GM18519 (cell line): ENCODE measurements around the gene OR7C2.

ENCODE experiments used
- ATAC-seq: cut with Tn5 transposase; IDR thresholded peaks from one replicate; pipeline ENCODE4 v1.9.1; 2021; ENCODE audit warnings: mild to moderate bottlenecking, moderate library complexity; ENCODE audit not compliant: unreplicated experiment, low FRiP score

The OR7C2 gene

DNA sequence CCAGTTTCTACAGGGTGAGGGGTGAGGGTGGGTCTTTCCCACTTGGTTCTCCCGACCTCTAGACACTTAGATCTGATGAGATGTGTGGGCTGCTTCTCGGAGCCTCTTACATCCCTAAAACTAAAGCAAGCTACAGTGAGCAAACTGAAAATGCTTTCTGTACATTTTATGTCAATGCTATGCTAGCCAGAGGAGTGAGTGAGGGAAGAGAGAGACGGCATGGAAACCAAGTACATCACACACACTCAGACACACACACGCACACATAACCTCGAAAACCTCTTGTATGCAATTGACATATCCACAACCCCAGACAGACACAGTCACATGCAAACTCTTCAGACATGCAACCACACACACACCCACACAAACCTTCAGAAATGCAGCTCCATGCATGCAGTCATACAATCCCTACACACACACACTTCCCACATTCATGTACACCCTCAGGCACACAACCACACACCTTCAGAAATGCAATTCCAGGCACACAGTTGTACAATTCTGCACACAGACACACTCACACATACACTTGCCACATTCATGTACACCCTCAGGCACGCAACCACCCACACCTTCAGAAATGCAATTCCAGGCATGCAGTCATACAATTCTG lies 37.0 kb downstream of the OR7C2 start:
- ATAC-seq: no peak

DNA sequence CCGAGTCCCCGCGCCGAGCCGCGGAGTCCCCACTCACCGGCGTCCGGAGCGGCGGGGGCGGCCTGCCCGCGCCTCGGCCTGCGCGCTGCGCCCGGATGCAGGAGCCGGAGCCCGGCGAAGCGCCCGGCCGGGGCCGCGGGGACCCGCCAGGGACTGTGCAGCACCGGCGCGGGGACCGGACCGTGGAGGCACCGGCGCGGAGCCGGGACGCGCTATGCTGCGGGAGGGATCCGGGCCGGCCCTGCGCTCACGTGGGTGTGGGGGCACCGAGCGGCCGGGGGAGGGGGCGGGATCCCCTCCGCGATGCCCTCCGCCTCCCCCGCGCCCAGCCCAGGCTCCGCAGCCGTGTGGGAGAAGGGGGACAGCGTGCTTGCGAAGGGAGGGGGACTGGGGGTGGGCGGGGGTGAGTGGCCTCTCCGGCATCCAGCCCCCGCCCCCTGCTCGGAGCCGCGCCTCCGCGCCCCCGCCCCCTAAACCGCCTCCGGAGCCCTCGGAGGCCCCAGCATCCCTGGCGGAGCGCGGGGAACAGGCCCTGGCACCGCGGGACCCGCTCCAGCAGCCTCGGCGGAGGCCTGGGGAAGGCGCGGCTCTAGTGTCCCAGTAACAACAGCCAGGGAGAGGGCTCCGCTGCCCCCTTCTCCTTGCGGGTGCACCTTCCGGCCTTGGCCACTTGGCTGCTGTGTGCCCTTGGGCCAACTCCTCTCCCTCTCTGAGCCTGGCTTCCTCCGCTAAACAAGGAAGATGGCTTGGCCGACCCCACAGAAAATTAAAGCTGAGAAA lies 38.4 kb downstream of the OR7C2 start, which contains the start of gene SLC1A6:
Gene SLC1A6 (minus strand): TSS at position 389 of the 780 bp plus-strand sequence. CDS start 6,954 bp downstream, outside the sequence.
- no peak for ATAC-seq

DNA sequence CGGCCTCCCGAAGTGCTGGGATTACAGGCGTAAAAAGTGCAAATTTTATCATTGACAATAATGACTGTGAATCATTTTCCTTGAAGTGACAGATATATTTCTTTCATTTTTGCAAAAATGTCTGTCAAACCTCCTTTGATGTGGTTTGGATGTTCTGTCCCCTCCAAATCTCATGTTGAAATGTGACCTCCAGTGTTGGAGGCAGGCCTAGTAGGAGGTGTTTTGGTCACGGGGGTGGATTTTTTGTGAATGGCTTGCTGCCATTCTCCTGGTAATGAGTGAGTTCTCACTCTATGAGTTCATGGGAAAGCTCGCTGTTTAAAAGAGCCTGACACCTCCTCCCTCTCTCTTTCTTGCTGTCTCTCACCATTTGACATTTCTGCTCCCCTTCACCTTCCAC lies 43.8 kb downstream of the OR7C2 start:
- ATAC-seq: no peak
